GM18858 (cell line): ENCODE results near the gene ARHGAP25.

ENCODE experiments used
- ATAC-seq: cut with Tn5 transposase; IDR thresholded peaks from one replicate; pipeline ENCODE4 v1.9.1; 2021; ENCODE audit not compliant: unreplicated experiment

Gene ARHGAP25

GRCh38 chr2:68734688-68735525 lies at the start of gene ARHGAP25:
Gene ARHGAP25, plus strand, starts transcription at chr2:68734811. Its CDS starts 389 bp downstream, at chr2:68735200.
- ATAC-seq = peak; percentile 44

- ATAC-seq = no peak
These were observed 48.4 kb upstream of the ARHGAP25 start for GRCh38 chr2:68686178-68686577.

GRCh38 chr2:68687018-68687417 lies 47.6 kb upstream of the ARHGAP25 start:
- no peak for ATAC-seq

GRCh38 chr2:68689553-68690537 lies 44.8 kb upstream of the ARHGAP25 start:
- ATAC-seq = peak; percentile 90

- ATAC-seq = no peak
These were observed 43.8 kb upstream of the ARHGAP25 start for GRCh38 chr2:68690851-68691250.

- no peak for ATAC-seq
These were observed 42.1 kb upstream of the ARHGAP25 start for GRCh38 chr2:68692511-68692910.

- ATAC-seq = no peak
These were observed 40.7 kb upstream of the ARHGAP25 start for GRCh38 chr2:68693951-68694350.

GRCh38 chr2:68695971-68696370 lies 38.6 kb upstream of the ARHGAP25 start:
- ATAC-seq = no peak

GRCh38 chr2:68696554-68696953 lies 38.1 kb upstream of the ARHGAP25 start:
- no peak for ATAC-seq

GRCh38 chr2:68698567-68699377 lies 35.8 kb upstream of the ARHGAP25 start:
- ATAC-seq = no peak

GRCh38 chr2:68700560-68700959 lies 34.1 kb upstream of the ARHGAP25 start:
- no peak for ATAC-seq

GRCh38 chr2:68706637-68707036 lies 28.0 kb upstream of the ARHGAP25 start:
- ATAC-seq = no peak

GRCh38 chr2:68708629-68709028 lies 26.0 kb upstream of the ARHGAP25 start:
- ATAC-seq = no peak

GRCh38 chr2:68709421-68709911 lies 25.1 kb upstream of the ARHGAP25 start:
- no peak for ATAC-seq

GRCh38 chr2:68710336-68710735 lies 24.3 kb upstream of the ARHGAP25 start:
- ATAC-seq = no peak

GRCh38 chr2:68710756-68711155 lies 23.9 kb upstream of the ARHGAP25 start:
- no peak for ATAC-seq

GRCh38 chr2:68714866-68715265 lies 19.7 kb upstream of the ARHGAP25 start:
- ATAC-seq = peak; percentile 80

- no peak for ATAC-seq
These were observed 19.1 kb upstream of the ARHGAP25 start for GRCh38 chr2:68715353-68716041.

GRCh38 chr2:68716604-68717304 lies 17.9 kb upstream of the ARHGAP25 start:
- no peak for ATAC-seq

- ATAC-seq = peak; percentile 27
These were observed 17.3 kb upstream of the ARHGAP25 start for GRCh38 chr2:68717305-68717661.
